IgD-negative memory B cell (primary cell): ENCODE data around the gene CFHR2. TPM values are rescaled to one million over a fixed set of nuclear protein-coding genes. Genes with fewer than 3 reads are reported as not detected.
A peak's percentile ranks its signal among the peaks of the same experiment; 100 is the strongest.
"Not testable (repeated sequence)": the region's sequence is repeated elsewhere in the genome, so short reads cannot be mapped to it uniquely, and the experiment has no call there.

Experiments
- H3K27ac Mint-ChIP-seq, 3 donors: one replicate each; pipeline ENCODE4 v1.8.0; 2020 to 2022; ENCODE audit warnings: mild to moderate bottlenecking in 3 of 3, mixed read lengths in 3 of 3, moderate library complexity in 1 of 3
- H3K27me3 Mint-ChIP-seq: one replicate; pipeline ENCODE4 v1.8.0; 2021; ENCODE audit warnings: mixed read lengths
- H3K36me3 Mint-ChIP-seq: one replicate; pipeline ENCODE4 v1.8.0; 2020; ENCODE audit warnings: mild to moderate bottlenecking, mixed read lengths
- H3K4me1 Mint-ChIP-seq, 3 donors: one replicate each; pipeline ENCODE4 v1.8.0; 2020 to 2022; ENCODE audit warnings: mixed read lengths in 3 of 3, mild to moderate bottlenecking in 1 of 3
- H3K4me3 Mint-ChIP-seq, 4 donors: one replicate each; pipeline ENCODE4 v1.8.0; 2020 to 2022; ENCODE audit warnings: mild to moderate bottlenecking in 4 of 4, mixed read lengths in 4 of 4, moderate library complexity in 3 of 4
- H3K9me3 Mint-ChIP-seq, 3 donors: one replicate each; pipeline ENCODE4 v1.8.0; 2020 to 2021; ENCODE audit warnings: mixed read lengths in 3 of 3, mild to moderate bottlenecking in 1 of 3
- polyA plus RNA-seq: library from polyadenylated mRNA; unstranded; fragments of 300-500 nt; fragmentation: Illumina TruSeq; gene quantifications from one replicate; pipeline ENCODE4 v1.2.3, GENCODE V29; 2021

The CFHR2 gene
- polyA plus RNA-seq, result not detected

- H3K36me3 Mint-ChIP-seq, H3K27me3 Mint-ChIP-seq, H3K27ac Mint-ChIP-seq, H3K9me3 Mint-ChIP-seq, H3K4me3 Mint-ChIP-seq, H3K4me1 Mint-ChIP-seq: not testable (repeated sequence)
Measured at GRCh38 chr1:196943568-196943967, at the start of gene CFHR2. Gene CFHR2 (plus strand): TSS chr1:196943738. CDS start chr1:196943881, 143 bp downstream.

GRCh38 chr1:196896355-196896754 is 47.2 kb upstream of the CFHR2 start:
- Mint-ChIP-seq H3K4me3 (no peak overlapping the region), H3K4me1 (no peaks in the 10 kb centered on the region), H3K27ac (no peak overlapping the region), H3K27me3 (peaks cover 7% of the 10 kb centered on the region), H3K9me3 (peaks cover 0 to 3% (median 2%) of the 10 kb centered on the region in 3 donors), H3K36me3 (no peaks in the 10 kb centered on the region)

GRCh38 chr1:196897158-196897828 is 46.2 kb upstream of the CFHR2 start:
- H3K4me1 Mint-ChIP-seq, result no peaks in the 10 kb centered on the region
- peak overlapping the region in 1 of 4 donors; percentile 28 for H3K4me3 Mint-ChIP-seq
- H3K27ac Mint-ChIP-seq, result no peak overlapping the region
- H3K36me3 Mint-ChIP-seq, result no peaks in the 10 kb centered on the region
- peaks cover 7% of the 10 kb centered on the region for H3K27me3 Mint-ChIP-seq
- peaks cover 0 to 3% (median 2%) of the 10 kb centered on the region in 3 donors for H3K9me3 Mint-ChIP-seq

- peaks cover 0 to 3% (median 2%) of the 10 kb centered on the region in 3 donors for H3K9me3 Mint-ChIP-seq
Measured at GRCh38 chr1:196902344-196902743, 41.2 kb upstream of the CFHR2 start.

GRCh38 chr1:196910215-196910614 is 33.3 kb upstream of the CFHR2 start:
- Mint-ChIP-seq H3K4me3 (no peak overlapping the region), H3K27ac (no peak overlapping the region), H3K9me3 (no peaks in the 10 kb centered on the region), H3K27me3 (no peaks in the 10 kb centered on the region), H3K4me1 (no peaks in the 10 kb centered on the region), H3K36me3 (no peaks in the 10 kb centered on the region)

More at GRCh38 chr1:196902344-196902743, 41.2 kb upstream of the CFHR2 start:
- Mint-ChIP-seq H3K36me3 (no peaks in the 10 kb centered on the region), H3K27me3 (peaks cover 2% of the 10 kb centered on the region), H3K4me1 (no peaks in the 10 kb centered on the region), H3K27ac (no peak overlapping the region), H3K4me3 (no peak overlapping the region)

- H3K4me1 Mint-ChIP-seq, H3K27me3 Mint-ChIP-seq, H3K9me3 Mint-ChIP-seq, H3K27ac Mint-ChIP-seq, H3K4me3 Mint-ChIP-seq, H3K36me3 Mint-ChIP-seq: not testable (repeated sequence)
Measured at GRCh38 chr1:196912283-196912682, 31.3 kb upstream of the CFHR2 start.

- not testable (repeated sequence) for H3K9me3 Mint-ChIP-seq, H3K36me3 Mint-ChIP-seq, H3K27me3 Mint-ChIP-seq, H3K4me1 Mint-ChIP-seq, H3K27ac Mint-ChIP-seq, H3K4me3 Mint-ChIP-seq
Measured at GRCh38 chr1:196926839-196927238, 16.7 kb upstream of the CFHR2 start.

GRCh38 chr1:196932853-196933252 is 10.7 kb upstream of the CFHR2 start:
- not testable (repeated sequence) for H3K27ac Mint-ChIP-seq, H3K4me1 Mint-ChIP-seq, H3K36me3 Mint-ChIP-seq, H3K9me3 Mint-ChIP-seq, H3K4me3 Mint-ChIP-seq, H3K27me3 Mint-ChIP-seq

GRCh38 chr1:196933531-196934189 is 9.9 kb upstream of the CFHR2 start:
- H3K4me3 Mint-ChIP-seq, result no peak overlapping the region
- H3K4me1 Mint-ChIP-seq, result no peaks in the 10 kb centered on the region
- H3K36me3 Mint-ChIP-seq, result no peaks in the 10 kb centered on the region
- no peaks in the 10 kb centered on the region for H3K27me3 Mint-ChIP-seq
- peaks cover 0 to 9% (median 0%) of the 10 kb centered on the region in 3 donors for H3K9me3 Mint-ChIP-seq
- no peak overlapping the region for H3K27ac Mint-ChIP-seq

GRCh38 chr1:196941474-196941873 is 2.1 kb upstream of the CFHR2 start:
- H3K4me3 Mint-ChIP-seq, H3K9me3 Mint-ChIP-seq, H3K27ac Mint-ChIP-seq, H3K27me3 Mint-ChIP-seq, H3K36me3 Mint-ChIP-seq, H3K4me1 Mint-ChIP-seq: not testable (repeated sequence)

- Mint-ChIP-seq H3K9me3 (peaks cover 0 to 12% (median 0%) of the 10 kb centered on the region in 3 donors), H3K36me3 (no peaks in the 10 kb centered on the region), H3K27ac (no peak overlapping the region), H3K4me1 (no peaks in the 10 kb centered on the region), H3K4me3 (no peak overlapping the region), H3K27me3 (no peaks in the 10 kb centered on the region)
Measured at GRCh38 chr1:196951711-196952394, 8.3 kb downstream of the CFHR2 start.

- Mint-ChIP-seq H3K4me1 (no peaks in the 10 kb centered on the region), H3K27ac (no peak overlapping the region), H3K36me3 (no peaks in the 10 kb centered on the region), H3K4me3 (no peak overlapping the region), H3K27me3 (no peaks in the 10 kb centered on the region), H3K9me3 (peaks cover 0 to 12% (median 0%) of the 10 kb centered on the region in 3 donors)
Measured at GRCh38 chr1:196954778-196955177, 11.2 kb downstream of the CFHR2 start.

GRCh38 chr1:196955926-196956325 is 12.4 kb downstream of the CFHR2 start:
- Mint-ChIP-seq H3K4me3 (no peak overlapping the region), H3K4me1 (no peaks in the 10 kb centered on the region), H3K27me3 (no peaks in the 10 kb centered on the region), H3K36me3 (no peaks in the 10 kb centered on the region), H3K9me3 (peaks cover 0 to 12% (median 1%) of the 10 kb centered on the region in 3 donors), H3K27ac (no peak overlapping the region)

GRCh38 chr1:196960854-196961253 is 17.3 kb downstream of the CFHR2 start:
- Mint-ChIP-seq H3K27me3 (no peaks in the 10 kb centered on the region), H3K9me3 (peaks cover 0 to 7% (median 1%) of the 10 kb centered on the region in 3 donors), H3K36me3 (no peaks in the 10 kb centered on the region), H3K4me3 (no peak overlapping the region), H3K27ac (no peak overlapping the region), H3K4me1 (no peaks in the 10 kb centered on the region)

- Mint-ChIP-seq H3K4me1 (no peaks in the 10 kb centered on the region), H3K36me3 (no peaks in the 10 kb centered on the region), H3K9me3 (no peaks in the 10 kb centered on the region), H3K4me3 (no peak overlapping the region), H3K27me3 (peaks cover 2% of the 10 kb centered on the region), H3K27ac (no peak overlapping the region)
Measured at GRCh38 chr1:196970182-196970581, 26.6 kb downstream of the CFHR2 start.

- Mint-ChIP-seq H3K4me3 (no peak overlapping the region), H3K27me3 (no peaks in the 10 kb centered on the region), H3K27ac (no peak overlapping the region), H3K36me3 (no peaks in the 10 kb centered on the region), H3K4me1 (no peaks in the 10 kb centered on the region), H3K9me3 (no peaks in the 10 kb centered on the region)
Measured at GRCh38 chr1:196976278-196976677, 32.7 kb downstream of the CFHR2 start.
